SK-N-MC (cell line): ENCODE data around the gene PROM2.

Source experiments
- EZH2 ChIP-seq: fragments of 200-600 bp; sonication (generic); IDR thresholded peaks from one replicate; pipeline ENCODE4 v1.6.1; 2017; ENCODE audit warnings: antibody characterized with exemption
- POLR2AphosphoS5 ChIP-seq: IDR thresholded peaks from 2 replicates; pipeline ENCODE4 v1.6.1; 2012; ENCODE audit warnings: mild to moderate bottlenecking, low read depth, low read length, borderline replicate concordance

DNA sequence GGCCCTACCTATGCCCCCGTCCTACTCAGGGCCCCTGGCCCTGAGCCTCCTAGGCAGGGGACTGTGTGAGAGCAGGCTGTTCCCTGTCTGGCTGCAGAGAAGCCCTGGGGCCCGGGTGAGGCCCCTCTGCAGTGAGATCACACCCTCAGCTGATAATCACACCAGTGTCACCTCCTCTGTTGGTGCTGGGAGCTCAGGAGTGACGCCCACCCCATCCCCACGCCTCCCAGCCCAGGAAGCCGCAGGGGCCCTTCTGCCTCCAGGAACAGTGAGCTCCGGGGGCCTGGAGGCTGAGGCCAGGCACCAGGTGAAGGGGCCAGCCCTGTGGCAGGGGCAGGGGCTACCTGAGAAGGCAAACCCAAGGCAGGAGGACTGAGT, 42.9 kb downstream of the PROM2 start:
- TF ChIP-seq EZH2 (no peak), POLR2AphosphoS5 (no peak)
